A549 (cell line): ENCODE data around the gene HGFAC.

ENCODE experiments used
- BHLHE40 ChIP-seq: IDR thresholded peaks from 2 replicates; pipeline ENCODE4 v1.6.1; 2012; ENCODE audit warnings: low read depth, low read length, inconsistent platforms
- CTCF ChIP-seq: fragments of >200 bp; sonication (Bioruptor Twin); formaldehyde crosslinking; IDR thresholded peaks from 3 replicates; pipeline ENCODE4 v1.5.1; 2016
- FOSL2 ChIP-seq, 2 experiments: fragments of 450-650 bp in 1 of 2; fragments of >200 bp in 1 of 2; sonication (Bioruptor Twin) in 1 of 2; formaldehyde crosslinking; IDR thresholded peaks; 2 replicates each; pipeline versions ENCODE4 v1.5.0 to v1.6.1; 2016 to 2020; ENCODE audit warnings: mild to moderate bottlenecking in 1 of 2, moderate library complexity in 1 of 2
- MAX ChIP-seq: IDR thresholded peaks from 2 replicates; pipeline ENCODE4 v1.6.1; 2012

DNA sequence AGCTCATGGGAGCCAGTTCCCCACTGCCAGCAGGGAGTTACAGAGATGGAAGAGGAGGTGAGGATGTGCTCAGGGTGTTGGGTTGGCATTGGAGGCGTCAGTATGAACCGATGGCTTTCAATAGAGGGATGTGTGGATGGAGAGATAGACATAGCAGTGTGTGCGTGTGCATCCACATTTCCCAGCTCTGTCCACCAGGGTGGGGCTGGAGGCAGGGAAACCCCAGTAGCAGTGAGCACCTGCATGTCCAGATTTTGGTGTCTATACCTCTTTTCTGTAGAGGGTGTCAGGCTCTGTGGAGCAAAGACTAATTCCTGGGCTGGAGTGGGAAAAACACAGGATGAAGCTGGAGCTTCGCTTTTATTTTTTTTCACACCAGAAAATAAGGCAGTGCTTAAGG, 37.2 kb upstream of the HGFAC start:
- TF ChIP-seq CTCF (no peak), BHLHE40 (no peak), FOSL2 (IDR thresholded peaks at IDR 0.05) (no peak), FOSL2 (CRISPR knock-in tag; IDR thresholded peaks at IDR 0.05) (no peak), MAX (no peak)
